ENCODE measurements around the gene TMEM234.

TMEM234 gene

DNA sequence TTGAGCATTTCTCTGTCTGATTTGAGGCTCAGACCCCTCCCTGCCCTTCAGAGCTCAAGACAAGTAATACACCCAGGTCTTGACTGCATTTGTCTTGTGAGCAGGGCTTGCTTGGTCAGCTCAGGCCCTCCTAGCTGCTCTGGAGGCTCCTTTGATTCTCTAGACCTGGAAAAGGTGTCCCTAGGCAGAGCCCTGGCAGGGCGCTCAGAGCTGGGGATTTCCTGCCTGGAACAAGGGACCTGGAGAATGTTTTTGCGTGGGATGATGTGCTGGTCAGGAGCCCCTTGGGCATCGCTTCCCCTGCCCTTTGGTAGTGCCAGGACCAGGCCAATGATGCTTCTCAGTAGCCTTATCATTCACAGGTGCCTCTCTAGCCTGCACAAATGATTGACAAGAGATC is 26.6 kb downstream of the TMEM234 start:
- Histone ChIP-seq H3K36me3 (ENCODE audit: control insufficient read depth, insufficient read depth, low read length) (peaks cover 39% of the 10 kb centered on the region), H3K4me3 (ENCODE audit: low read length) (no peak overlapping the region), H3K4me1 (ENCODE audit: control insufficient read depth, insufficient read depth, low read length) (peaks cover 12% of the 10 kb centered on the region)

GRCh38 chr1:32194984-32195383 is 27.2 kb downstream of the TMEM234 start:
- no peaks in the 10 kb centered on the region for H3K27me3 ChIP-seq (ENCODE audit: control insufficient read depth, insufficient read depth, low read length)
- no peak overlapping the region for H3K4me3 ChIP-seq (ENCODE audit: low read length)
- no peaks in the 10 kb centered on the region for H3K9me3 ChIP-seq (ENCODE audit: control insufficient read depth, low read length)
- peaks cover 7% of the 10 kb centered on the region for H3K4me1 ChIP-seq (ENCODE audit: control insufficient read depth, insufficient read depth, low read length)
- H3K9ac ChIP-seq (ENCODE audit: low read length), result no peak overlapping the region
- peaks cover 43% of the 10 kb centered on the region for H3K36me3 ChIP-seq (ENCODE audit: control insufficient read depth, insufficient read depth, low read length)

More for the DNA sequence above, 26.6 kb downstream of the TMEM234 start:
- Histone ChIP-seq H3K27me3 (ENCODE audit: control insufficient read depth, insufficient read depth, low read length) (no peaks in the 10 kb centered on the region), H3K9me3 (ENCODE audit: control insufficient read depth, low read length) (no peaks in the 10 kb centered on the region), H3K9ac (ENCODE audit: low read length) (no peak overlapping the region)

GRCh38 chr1:32192220-32192948 is 29.8 kb downstream of the TMEM234 start:
- H3K4me3 ChIP-seq (ENCODE audit: low read length), result no peak overlapping the region
- H3K9ac ChIP-seq (ENCODE audit: low read length), result no peak overlapping the region
- H3K9me3 ChIP-seq (ENCODE audit: control insufficient read depth, low read length), result no peaks in the 10 kb centered on the region
- H3K27me3 ChIP-seq (ENCODE audit: control insufficient read depth, insufficient read depth, low read length), result no peaks in the 10 kb centered on the region
- H3K4me1 ChIP-seq (ENCODE audit: control insufficient read depth, insufficient read depth, low read length), result no peaks in the 10 kb centered on the region
- H3K36me3 ChIP-seq (ENCODE audit: control insufficient read depth, insufficient read depth, low read length), result peaks cover 44% of the 10 kb centered on the region

DNA sequence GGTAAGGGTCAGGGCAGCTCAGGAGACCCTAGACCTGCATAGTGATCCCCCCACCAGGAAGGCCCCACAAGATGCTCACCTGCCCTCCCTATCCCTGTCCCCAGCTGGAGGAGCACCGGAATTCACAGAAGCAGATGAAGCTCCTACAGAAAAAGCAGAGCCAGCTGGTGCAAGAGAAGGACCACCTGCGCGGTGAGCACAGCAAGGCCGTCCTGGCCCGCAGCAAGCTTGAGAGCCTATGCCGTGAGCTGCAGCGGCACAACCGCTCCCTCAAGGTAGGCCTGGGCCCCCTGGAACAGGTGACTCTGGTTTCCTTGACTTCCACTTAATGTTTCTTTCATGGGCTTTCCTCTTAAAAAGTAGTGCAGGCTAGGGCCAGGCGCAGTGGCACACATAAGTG is 34.3 kb downstream of the TMEM234 start:
- no peaks in the 10 kb centered on the region for H3K4me1 ChIP-seq (ENCODE audit: control insufficient read depth, insufficient read depth, low read length)
- H3K27me3 ChIP-seq (ENCODE audit: control insufficient read depth, insufficient read depth, low read length), result no peaks in the 10 kb centered on the region
- no peak overlapping the region for H3K9ac ChIP-seq (ENCODE audit: low read length)
- H3K9me3 ChIP-seq (ENCODE audit: control insufficient read depth, low read length), result no peaks in the 10 kb centered on the region
- H3K36me3 ChIP-seq (ENCODE audit: control insufficient read depth, insufficient read depth, low read length), result peaks cover 29% of the 10 kb centered on the region
- H3K4me3 ChIP-seq (ENCODE audit: low read length), result no peak overlapping the region

DNA sequence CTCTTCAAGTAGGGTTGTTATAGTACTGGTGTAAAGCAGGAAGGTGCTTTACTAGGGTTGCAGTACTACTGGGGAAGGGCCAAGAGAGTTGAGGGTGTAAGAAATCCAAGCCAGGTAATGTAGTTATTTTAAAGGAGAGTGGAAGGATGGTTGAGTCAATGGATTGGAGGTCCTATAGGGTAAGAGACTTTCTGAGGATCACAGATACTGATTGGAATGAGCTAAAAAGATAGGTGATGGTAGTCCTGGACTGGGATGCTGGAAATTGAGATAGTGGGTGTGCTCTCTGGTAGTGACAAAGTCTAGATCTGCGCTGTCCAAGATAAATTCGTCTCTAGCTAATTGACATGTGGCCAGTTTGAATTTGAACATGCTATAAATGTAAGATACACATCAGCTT is 35.7 kb downstream of the TMEM234 start:
- no peak overlapping the region for H3K9ac ChIP-seq (ENCODE audit: low read length)
- peaks cover 18% of the 10 kb centered on the region for H3K36me3 ChIP-seq (ENCODE audit: control insufficient read depth, insufficient read depth, low read length)
- no peaks in the 10 kb centered on the region for H3K9me3 ChIP-seq (ENCODE audit: control insufficient read depth, low read length)
- peaks cover 7% of the 10 kb centered on the region for H3K4me1 ChIP-seq (ENCODE audit: control insufficient read depth, insufficient read depth, low read length)
- no peak overlapping the region for H3K4me3 ChIP-seq (ENCODE audit: low read length)
- no peaks in the 10 kb centered on the region for H3K27me3 ChIP-seq (ENCODE audit: control insufficient read depth, insufficient read depth, low read length)

DNA sequence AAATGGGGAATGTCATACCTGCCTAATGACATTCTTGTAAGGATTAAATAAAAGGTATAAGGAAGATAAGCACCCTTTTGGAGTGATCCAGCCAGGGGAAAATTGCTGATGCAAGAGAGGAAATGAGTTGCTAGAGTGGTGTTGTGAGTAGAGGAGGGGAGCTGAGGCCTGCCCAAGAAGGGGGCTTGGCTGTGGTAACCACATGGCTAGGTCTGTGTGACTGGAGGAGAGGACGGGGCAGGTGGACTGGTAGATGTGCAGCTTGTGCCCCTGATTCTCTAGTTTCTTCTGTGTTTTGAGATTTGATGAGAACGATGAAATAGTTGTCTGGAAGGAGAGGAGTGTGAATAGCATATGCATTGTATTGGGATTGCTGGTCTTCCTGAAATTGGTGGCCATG is 36.1 kb downstream of the TMEM234 start:
- Histone ChIP-seq H3K36me3 (ENCODE audit: control insufficient read depth, insufficient read depth, low read length) (peaks cover 14% of the 10 kb centered on the region), H3K9ac (ENCODE audit: low read length) (no peak overlapping the region), H3K4me1 (ENCODE audit: control insufficient read depth, insufficient read depth, low read length) (peaks cover 11% of the 10 kb centered on the region)

DNA sequence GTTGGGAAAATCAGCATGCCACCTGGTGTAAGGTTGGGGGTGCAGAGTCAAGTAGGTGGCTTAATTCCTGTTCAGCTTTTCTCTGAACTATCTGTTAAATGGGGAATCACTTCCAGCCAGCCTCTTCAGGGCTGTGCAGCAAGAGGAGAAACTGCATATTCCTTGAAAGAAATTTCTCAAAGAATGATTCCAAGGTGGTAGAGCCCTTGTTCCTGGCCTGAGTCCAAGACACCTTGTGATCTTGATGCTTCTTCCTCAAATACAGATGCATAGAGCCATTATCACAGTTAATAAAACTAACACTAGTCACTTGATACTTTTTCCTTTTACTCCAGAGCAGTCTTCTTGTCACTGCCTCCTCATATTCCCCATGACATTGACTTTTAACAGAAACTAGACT is 37.5 kb downstream of the TMEM234 start:
- Histone ChIP-seq H3K4me1 (ENCODE audit: control insufficient read depth, insufficient read depth, low read length) (peaks cover 19% of the 10 kb centered on the region), H3K9ac (ENCODE audit: low read length) (no peak overlapping the region), H3K9me3 (ENCODE audit: control insufficient read depth, low read length) (no peaks in the 10 kb centered on the region), H3K4me3 (ENCODE audit: low read length) (no peak overlapping the region), H3K27me3 (ENCODE audit: control insufficient read depth, insufficient read depth, low read length) (no peaks in the 10 kb centered on the region), H3K36me3 (ENCODE audit: control insufficient read depth, insufficient read depth, low read length) (peaks cover 8% of the 10 kb centered on the region)

More for the DNA sequence above, 36.1 kb downstream of the TMEM234 start:
- H3K4me3 ChIP-seq (ENCODE audit: low read length), result no peak overlapping the region
- no peaks in the 10 kb centered on the region for H3K27me3 ChIP-seq (ENCODE audit: control insufficient read depth, insufficient read depth, low read length)
- no peaks in the 10 kb centered on the region for H3K9me3 ChIP-seq (ENCODE audit: control insufficient read depth, low read length)

DNA sequence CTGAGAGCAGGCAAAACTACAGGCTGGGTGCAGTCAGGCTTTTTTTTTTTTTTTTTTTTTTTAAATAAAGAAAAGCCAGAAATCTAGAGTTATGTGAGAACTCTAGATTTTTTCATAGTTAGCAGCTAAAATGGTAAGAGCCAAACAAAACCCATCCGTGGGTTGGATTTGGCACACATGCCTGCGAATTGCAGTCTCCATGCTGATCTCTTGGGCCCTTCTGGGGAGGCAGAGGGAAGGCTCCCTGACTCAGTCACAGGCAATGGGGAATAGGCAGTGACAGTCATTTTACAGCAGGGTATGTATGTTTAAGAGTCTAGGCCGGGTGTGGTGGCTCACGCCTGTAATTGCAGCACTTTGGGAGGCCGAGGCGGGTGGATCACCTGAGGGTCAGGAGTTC is 40.1 kb downstream of the TMEM234 start:
- Histone ChIP-seq H3K9me3 (ENCODE audit: control insufficient read depth, low read length) (no peaks in the 10 kb centered on the region), H3K36me3 (ENCODE audit: control insufficient read depth, insufficient read depth, low read length) (no peaks in the 10 kb centered on the region), H3K27me3 (ENCODE audit: control insufficient read depth, insufficient read depth, low read length) (no peaks in the 10 kb centered on the region), H3K9ac (ENCODE audit: low read length) (no peak overlapping the region), H3K4me3 (ENCODE audit: low read length) (no peak overlapping the region), H3K4me1 (ENCODE audit: control insufficient read depth, insufficient read depth, low read length) (peaks cover 26% of the 10 kb centered on the region)

- H3K9me3 ChIP-seq (ENCODE audit: control insufficient read depth, low read length), result no peaks in the 10 kb centered on the region
- H3K4me3 ChIP-seq (ENCODE audit: low read length), result no peak overlapping the region
- no peaks in the 10 kb centered on the region for H3K27me3 ChIP-seq (ENCODE audit: control insufficient read depth, insufficient read depth, low read length)
- peaks cover 26% of the 10 kb centered on the region for H3K4me1 ChIP-seq (ENCODE audit: control insufficient read depth, insufficient read depth, low read length)
- no peaks in the 10 kb centered on the region for H3K36me3 ChIP-seq (ENCODE audit: control insufficient read depth, insufficient read depth, low read length)
- peak overlapping the region; percentile 93 for H3K9ac ChIP-seq (ENCODE audit: low read length)
Measured at GRCh38 chr1:32181563-32181962, 40.6 kb downstream of the TMEM234 start.

DNA sequence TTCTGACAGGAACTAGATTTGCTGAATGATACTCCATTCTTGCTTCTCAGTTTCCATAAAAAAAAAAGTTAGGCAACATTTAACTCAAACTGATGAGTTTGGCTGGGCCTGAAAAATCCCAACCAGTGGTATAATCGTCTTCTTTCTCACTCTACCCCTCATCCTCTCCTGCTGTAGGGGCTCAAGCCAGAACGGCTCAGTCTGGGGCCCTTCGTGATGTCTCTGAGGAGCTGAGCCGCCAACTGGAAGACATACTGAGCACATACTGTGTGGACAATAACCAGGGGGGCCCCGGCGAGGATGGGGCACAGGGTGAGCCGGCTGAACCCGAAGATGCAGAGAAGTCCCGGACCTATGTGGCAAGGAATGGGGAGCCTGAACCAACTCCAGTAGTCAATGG is 41.1 kb downstream of the TMEM234 start:
- H3K4me3 ChIP-seq (ENCODE audit: low read length), result peak overlapping the region; percentile 61
- no peaks in the 10 kb centered on the region for H3K36me3 ChIP-seq (ENCODE audit: control insufficient read depth, insufficient read depth, low read length)
- H3K9ac ChIP-seq (ENCODE audit: low read length), result peak overlapping the region; percentile 93
- H3K4me1 ChIP-seq (ENCODE audit: control insufficient read depth, insufficient read depth, low read length), result peaks cover 26% of the 10 kb centered on the region
- no peaks in the 10 kb centered on the region for H3K27me3 ChIP-seq (ENCODE audit: control insufficient read depth, insufficient read depth, low read length)
- no peaks in the 10 kb centered on the region for H3K9me3 ChIP-seq (ENCODE audit: control insufficient read depth, low read length)

DNA sequence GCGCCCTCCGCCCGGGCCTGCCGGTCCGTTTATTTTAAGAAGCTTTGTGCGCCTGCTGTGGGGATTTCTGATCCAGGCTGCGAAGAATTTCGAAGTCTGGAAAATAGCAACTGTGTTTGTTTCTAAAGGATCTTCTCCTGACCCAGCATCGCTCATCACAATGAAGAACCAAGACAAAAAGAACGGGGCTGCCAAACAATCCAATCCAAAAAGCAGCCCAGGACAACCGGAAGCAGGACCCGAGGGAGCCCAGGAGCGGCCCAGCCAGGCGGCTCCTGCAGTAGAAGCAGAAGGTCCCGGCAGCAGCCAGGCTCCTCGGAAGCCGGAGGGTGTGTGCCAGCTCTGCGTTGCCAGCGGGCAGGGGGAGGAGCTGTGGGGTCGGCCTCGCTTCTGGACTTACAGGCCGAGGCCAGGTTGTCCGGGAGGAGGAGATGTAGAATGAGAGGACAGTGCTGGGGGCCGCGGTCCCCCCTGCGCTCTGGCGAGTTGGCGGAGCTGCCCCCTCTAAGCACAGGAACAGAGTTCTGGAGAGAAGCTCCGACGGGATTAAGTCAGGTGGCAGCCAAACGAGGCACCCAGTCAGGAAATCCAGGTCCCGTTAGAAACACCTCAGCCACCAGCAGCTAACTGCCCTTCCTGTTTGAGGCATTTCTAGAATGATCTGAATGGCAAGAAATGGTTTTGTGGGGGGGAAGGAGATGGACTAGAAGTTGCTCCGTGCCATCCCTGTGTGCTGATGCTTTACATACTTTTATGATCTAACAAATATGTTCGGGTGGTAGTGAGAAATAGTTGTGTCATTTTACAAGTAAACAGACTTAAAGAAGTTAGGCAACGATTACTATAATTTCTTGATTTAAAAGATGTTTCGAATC is 41.7 kb downstream of the TMEM234 start:
- peaks cover 26% of the 10 kb centered on the region for H3K4me1 ChIP-seq (ENCODE audit: control insufficient read depth, insufficient read depth, low read length)
- H3K36me3 ChIP-seq (ENCODE audit: control insufficient read depth, insufficient read depth, low read length), result no peaks in the 10 kb centered on the region
- no peaks in the 10 kb centered on the region for H3K9me3 ChIP-seq (ENCODE audit: control insufficient read depth, low read length)
- H3K27me3 ChIP-seq (ENCODE audit: control insufficient read depth, insufficient read depth, low read length), result no peaks in the 10 kb centered on the region
- H3K4me3 ChIP-seq (ENCODE audit: low read length), result peak overlapping the region; percentile 61
- H3K9ac ChIP-seq (ENCODE audit: low read length), result peak overlapping the region; percentile 93

- H3K36me3 ChIP-seq (ENCODE audit: control insufficient read depth, insufficient read depth, low read length), result no peaks in the 10 kb centered on the region
- no peaks in the 10 kb centered on the region for H3K27me3 ChIP-seq (ENCODE audit: control insufficient read depth, insufficient read depth, low read length)
- peak within 1 kb of the TSS; percentile 61 for H3K4me3 ChIP-seq (ENCODE audit: low read length)
- peaks cover 26% of the 10 kb centered on the region for H3K4me1 ChIP-seq (ENCODE audit: control insufficient read depth, insufficient read depth, low read length)
- H3K9ac ChIP-seq (ENCODE audit: low read length), result peak within 1 kb of the TSS; percentile 93
- no peaks in the 10 kb centered on the region for H3K9me3 ChIP-seq (ENCODE audit: control insufficient read depth, low read length)
Measured at GRCh38 chr1:32179443-32180185, 42.5 kb downstream of the TMEM234 start, which contains the start of gene TXLNA. TXLNA (plus strand) TSS chr1:32179675; CDS start chr1:32180346, 671 bp downstream.

All from mucosa of stomach (tissue), 1 donor.